Brain microvascular endothelial cell (primary cell): Measurements from ENCODE around the gene IL1B.

ENCODE experiments used
- DNase-seq: peaks from one replicate; pipeline ENCODE4 v3.0.0-alpha.2; 2020
- H3K27ac ChIP-seq: fragments of 250-450 bp; sonication (Bioruptor Pico); 2 replicates; pipeline ENCODE4 v1.5.1; 2020; ENCODE audit warnings: mild to moderate bottlenecking, moderate library complexity
- H3K27me3 ChIP-seq: fragments of 250-450 bp; sonication (Bioruptor Pico); replicated peaks from 2 replicates; pipeline ENCODE4 v1.5.1; 2020; ENCODE audit warnings: mild to moderate bottlenecking
- H3K36me3 ChIP-seq: fragments of 250-450 bp; sonication (Bioruptor Pico); replicated peaks from 2 replicates; pipeline ENCODE4 v1.5.1; 2020; ENCODE audit warnings: mild to moderate bottlenecking
- H3K4me3 ChIP-seq: 2 replicates; pipeline ENCODE4 v1.5.1; 2011; ENCODE audit warnings: low read depth, mild to moderate bottlenecking, control low read depth, low read length, moderate library complexity
- in situ Hi-C: cut with HindIII; loops from 2 replicates; pipeline ENCODE4 v1.10.0; 2017; ENCODE audit warnings: low sequenced_read_pairs, low pct_ligation_motif_present
- TF ChIP-seq, protein P1 (sequence below): IDR thresholded peaks from 2 replicates; pipeline ENCODE4 v1.5.1; 2011; ENCODE audit warnings: low read depth, mild to moderate bottlenecking, moderate library complexity, low read length, control low read depth, inconsistent platforms; ENCODE audit errors: missing control alignments

Gene IL1B

DNA sequence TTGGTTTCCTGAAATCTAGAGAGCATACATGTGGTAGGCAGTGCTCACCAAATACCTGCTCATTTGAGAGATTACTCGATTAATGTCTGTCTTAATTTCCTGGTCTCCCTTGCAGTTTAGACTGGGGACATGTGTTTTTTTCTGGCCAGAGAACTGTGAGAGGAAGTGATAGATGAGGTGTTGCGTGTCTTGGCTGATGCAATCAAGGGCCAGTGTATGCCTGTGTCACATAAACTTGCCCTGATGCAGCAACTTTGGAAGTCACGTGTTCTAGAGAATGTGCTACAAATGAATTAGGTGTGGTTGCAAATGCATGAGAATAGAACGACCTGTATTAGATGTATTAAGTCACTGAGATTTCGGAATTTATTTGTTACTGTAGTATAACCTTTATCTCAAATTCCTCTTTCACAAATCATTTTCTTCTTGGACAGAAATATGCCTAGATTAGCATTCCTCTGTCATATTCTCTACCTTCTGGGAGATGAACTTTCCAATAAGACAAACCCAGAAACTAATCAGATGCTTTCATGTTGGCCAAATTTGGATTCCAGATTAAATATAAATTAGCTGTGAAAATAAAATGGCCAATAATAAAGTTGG is 42.3 kb downstream of the IL1B start:
- Histone ChIP-seq H3K27me3 (no peaks in the 10 kb centered on the region), H3K27ac (peak overlapping the region; percentile 93)
- in situ Hi-C loops, result no loop called here

DNA sequence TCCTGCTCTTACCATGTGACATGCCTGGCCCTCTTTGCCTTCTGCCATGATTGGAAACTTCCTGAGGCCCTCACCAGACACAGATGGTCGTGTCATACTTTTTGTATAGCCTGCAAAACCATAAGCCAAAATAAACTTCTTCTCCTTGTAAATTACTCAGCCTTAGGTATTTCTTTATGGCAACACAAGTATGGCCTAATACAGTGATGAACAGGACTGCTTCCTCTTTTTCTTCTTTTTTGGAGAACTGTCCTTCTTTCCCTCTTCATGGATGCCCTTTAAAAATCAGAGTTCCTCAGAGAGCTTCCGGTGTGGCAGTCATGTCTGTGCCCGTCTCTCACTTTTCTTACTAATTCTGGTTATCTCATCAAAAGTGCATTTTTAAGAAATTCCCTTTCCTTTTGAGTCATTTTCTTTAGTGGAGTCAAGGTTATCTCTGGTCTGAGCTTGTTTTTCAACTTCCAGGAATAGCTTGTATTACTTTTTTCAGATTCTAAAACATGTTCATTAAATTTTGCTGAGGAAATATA is 43.1 kb downstream of the IL1B start:
- in situ Hi-C loops, result no loop called here
- DNase-seq, result no peak

More for the DNA sequence above, 42.3 kb downstream of the IL1B start:
- peak; percentile 92 for DNase-seq
- no peak overlapping the region for H3K4me3 ChIP-seq
- no peaks in the 10 kb centered on the region for H3K36me3 ChIP-seq
- TF ChIP-seq, protein P1, sequence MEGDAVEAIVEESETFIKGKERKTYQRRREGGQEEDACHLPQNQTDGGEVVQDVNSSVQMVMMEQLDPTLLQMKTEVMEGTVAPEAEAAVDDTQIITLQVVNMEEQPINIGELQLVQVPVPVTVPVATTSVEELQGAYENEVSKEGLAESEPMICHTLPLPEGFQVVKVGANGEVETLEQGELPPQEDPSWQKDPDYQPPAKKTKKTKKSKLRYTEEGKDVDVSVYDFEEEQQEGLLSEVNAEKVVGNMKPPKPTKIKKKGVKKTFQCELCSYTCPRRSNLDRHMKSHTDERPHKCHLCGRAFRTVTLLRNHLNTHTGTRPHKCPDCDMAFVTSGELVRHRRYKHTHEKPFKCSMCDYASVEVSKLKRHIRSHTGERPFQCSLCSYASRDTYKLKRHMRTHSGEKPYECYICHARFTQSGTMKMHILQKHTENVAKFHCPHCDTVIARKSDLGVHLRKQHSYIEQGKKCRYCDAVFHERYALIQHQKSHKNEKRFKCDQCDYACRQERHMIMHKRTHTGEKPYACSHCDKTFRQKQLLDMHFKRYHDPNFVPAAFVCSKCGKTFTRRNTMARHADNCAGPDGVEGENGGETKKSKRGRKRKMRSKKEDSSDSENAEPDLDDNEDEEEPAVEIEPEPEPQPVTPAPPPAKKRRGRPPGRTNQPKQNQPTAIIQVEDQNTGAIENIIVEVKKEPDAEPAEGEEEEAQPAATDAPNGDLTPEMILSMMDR, result no peak

DNA sequence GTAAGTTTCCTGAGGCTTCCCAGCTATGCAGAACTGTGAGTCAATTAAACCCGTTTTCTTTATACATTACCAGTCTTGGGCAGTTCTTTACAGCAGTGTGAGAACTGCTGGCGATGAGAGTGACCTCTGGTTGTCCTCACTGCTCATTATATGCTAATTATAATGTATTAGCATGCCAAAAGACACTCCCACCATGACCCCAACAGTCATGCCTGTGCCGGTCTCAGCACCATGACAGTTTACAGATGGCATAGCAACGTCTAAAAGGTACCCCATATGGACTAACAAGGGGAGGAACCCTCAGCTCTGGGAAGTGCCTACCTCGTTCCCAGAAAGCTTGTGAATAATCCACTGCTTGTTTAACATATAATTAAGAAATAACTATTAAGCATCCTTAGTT is 44.2 kb downstream of the IL1B start:
- Histone ChIP-seq H3K27me3 (no peaks in the 10 kb centered on the region), H3K4me3 (no peak overlapping the region), H3K27ac (no peak overlapping the region), H3K36me3 (no peaks in the 10 kb centered on the region)
- DNase-seq, result no peak
- in situ Hi-C loops, result no loop called here
- TF ChIP-seq, protein P1, result no peak

More for the DNA sequence above, 43.1 kb downstream of the IL1B start:
- H3K36me3 ChIP-seq, result no peaks in the 10 kb centered on the region
- H3K4me3 ChIP-seq, result no peak overlapping the region
- H3K27ac ChIP-seq, result peak overlapping the region; percentile 93
- TF ChIP-seq, protein P1, result no peak
- H3K27me3 ChIP-seq, result no peaks in the 10 kb centered on the region

DNA sequence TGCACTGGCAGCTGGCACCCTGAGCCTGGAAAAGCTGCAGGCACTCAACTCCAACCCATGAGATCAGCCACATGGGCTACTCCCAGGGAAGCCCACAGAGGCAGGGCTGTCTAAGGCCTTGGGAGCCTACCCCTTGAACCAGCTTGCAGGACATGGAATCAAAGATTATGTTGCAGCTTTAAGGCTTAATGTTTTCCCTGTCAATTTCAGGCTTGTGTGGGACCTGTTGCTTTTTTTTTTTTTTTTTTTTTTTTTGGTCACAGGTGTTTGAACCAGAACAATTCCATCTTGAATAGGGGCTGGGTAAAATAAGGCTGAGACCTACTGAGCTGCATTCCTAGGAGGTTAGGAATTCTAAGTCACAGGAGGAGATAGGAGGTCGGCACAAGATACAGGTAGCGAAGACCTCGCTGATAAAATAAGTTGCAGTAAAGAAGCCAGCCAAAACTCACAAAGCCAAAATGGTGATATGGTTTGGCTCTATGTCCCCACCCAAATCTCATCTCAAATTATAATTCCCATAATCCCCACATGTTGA is 44.8 kb downstream of the IL1B start:
- TF ChIP-seq, protein P1, result no peak
- in situ Hi-C loops, result no loop called here

DNA sequence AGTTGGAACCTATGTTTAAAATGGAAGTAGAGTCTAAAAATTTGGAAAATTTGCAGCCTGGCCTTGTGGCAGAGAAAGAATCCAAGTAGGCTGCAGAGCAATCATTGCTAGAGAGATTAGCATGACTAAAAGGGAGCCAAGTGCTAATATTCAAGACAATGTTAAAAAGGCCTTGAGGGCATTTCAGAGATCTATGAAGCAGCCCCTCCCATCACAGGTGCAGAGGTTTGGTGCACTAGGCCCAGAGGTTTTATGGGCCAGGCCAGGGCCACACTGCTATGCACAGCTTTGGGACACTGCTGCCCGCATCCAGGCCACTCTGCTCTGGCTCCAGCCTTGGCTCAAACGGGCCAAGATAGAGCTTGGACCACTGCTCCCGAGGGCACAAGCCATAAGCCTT is 45.6 kb downstream of the IL1B start:
- no peak overlapping the region for H3K4me3 ChIP-seq
- in situ Hi-C loops, result no loop called here
- TF ChIP-seq, protein P1, result no peak
- DNase-seq, result no peak
- H3K27me3 ChIP-seq, result no peaks in the 10 kb centered on the region
- no peaks in the 10 kb centered on the region for H3K36me3 ChIP-seq
- H3K27ac ChIP-seq, result no peak overlapping the region

More for the DNA sequence above, 44.8 kb downstream of the IL1B start:
- H3K27me3 ChIP-seq, result no peaks in the 10 kb centered on the region
- no peak overlapping the region for H3K4me3 ChIP-seq
- no peak overlapping the region for H3K27ac ChIP-seq
- H3K36me3 ChIP-seq, result no peaks in the 10 kb centered on the region
- DNase-seq, result no peak

DNA sequence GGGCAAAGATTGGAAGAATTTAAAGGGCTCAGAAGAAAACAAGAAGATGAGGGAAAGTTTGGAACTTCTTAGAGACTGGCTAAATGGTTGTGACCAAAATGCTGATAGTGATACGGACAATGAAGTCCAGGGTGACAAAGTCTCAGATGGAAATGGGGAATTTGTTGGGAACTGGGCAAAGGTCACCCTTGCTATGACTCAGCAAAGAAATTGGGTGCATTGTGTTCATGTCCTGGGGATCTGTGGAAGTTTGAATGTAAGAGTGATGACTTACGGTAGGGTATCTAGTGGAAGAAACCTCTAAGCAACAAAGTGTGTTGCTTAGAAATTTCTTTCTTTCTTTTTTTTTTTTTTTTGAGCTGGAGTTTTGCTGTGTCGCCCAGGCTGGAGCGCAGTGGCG is 46.3 kb downstream of the IL1B start:
- TF ChIP-seq, protein P1, result no peak
- in situ Hi-C loops, result no loop called here
- Histone ChIP-seq H3K27ac (no peak overlapping the region), H3K4me3 (no peak overlapping the region), H3K36me3 (no peaks in the 10 kb centered on the region), H3K27me3 (no peaks in the 10 kb centered on the region)
- no peak for DNase-seq
